ENCODE measurements around the gene BMPR1A.

Gene BMPR1A

GRCh38 chr10:86768412-86769062 lies 12.1 kb downstream of the BMPR1A start:
- DNase-seq: no peak

- DNase-seq: no peak
These were observed 13.6 kb downstream of the BMPR1A start for GRCh38 chr10:86769991-86770390.

- DNase-seq: no peak
These were observed 14.1 kb downstream of the BMPR1A start for GRCh38 chr10:86770412-86770960.

- no peak for DNase-seq
These were observed 17.1 kb downstream of the BMPR1A start for GRCh38 chr10:86773498-86773897.

DNA sequence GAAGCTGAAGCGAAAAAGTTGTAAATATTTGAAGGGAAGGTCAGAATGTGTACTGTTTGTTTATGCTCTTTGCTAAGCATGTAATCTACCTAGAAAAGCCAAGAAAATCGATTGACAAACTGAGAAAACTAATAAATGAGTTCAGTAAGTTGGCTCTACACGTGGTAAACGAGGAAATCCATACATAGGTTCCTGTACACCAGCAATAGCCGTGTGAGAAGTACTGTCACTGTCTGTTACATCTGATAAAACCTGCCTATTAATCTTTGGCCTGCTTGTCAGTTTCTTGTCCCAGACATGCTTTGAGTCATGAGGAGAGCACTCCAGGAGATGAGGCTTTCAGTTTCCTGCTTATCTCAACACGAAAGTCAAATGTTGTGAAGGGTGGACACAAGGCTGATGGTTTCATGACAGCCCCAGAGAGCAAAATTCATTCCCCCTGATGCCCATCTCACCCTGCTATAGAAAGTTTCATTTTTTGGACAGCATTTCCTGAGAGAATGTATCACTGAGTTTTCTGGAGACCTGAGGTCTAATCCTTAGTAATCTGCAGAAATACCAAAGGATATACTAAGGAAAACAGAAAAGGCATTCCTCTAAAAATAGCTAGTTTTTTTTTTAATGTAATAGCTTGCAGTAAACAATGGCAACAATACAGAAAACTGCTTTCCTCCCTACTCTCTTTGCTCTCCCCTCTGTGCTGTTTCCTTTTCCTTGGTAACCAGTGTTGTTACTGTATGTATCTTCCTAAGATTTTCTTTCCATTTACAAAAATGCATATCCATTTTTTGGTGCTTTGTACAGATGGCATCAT lies 18.8 kb downstream of the BMPR1A start:
- DNase-seq: no peak

GRCh38 chr10:86775870-86776180 lies 19.4 kb downstream of the BMPR1A start:
- DNase-seq: no peak

DNA sequence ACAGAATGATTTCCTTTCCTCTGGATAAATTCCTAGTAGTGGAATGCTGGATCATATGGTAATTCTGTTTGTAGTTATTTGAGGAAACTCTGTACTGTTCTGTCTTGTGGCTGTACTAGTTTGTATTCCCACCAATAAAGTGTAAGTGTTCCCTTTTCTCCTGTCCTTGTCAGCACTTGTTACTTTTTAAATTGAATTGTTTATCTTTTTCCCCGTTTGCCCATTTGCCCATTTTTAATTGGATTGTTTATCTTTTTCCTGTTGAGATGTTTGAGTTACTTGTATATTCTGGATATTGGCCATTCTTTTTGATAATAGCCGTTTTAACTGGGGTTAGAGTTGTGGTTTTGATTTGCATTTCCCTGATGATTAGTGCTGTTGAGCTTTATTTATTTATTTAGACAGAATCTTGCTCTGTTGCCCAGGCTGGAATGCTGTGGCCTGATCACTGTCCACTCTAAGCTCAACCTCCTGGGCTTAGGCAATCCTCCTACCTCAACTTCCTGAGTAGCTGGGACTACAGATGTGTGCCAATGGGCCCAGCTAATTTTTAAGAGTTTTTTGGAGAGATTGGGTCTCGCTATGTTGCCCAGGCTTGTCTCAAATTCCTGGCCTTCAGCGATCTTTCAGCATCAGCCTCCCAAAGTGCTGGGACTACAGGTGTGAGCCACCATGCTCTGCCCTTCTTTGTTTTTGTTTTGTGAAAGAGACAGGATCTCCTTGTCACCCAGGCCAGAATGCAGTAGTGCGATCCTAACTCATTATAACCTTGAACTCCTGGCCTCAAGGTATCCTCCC lies 23.0 kb downstream of the BMPR1A start:
- no peak for DNase-seq

- no peak for DNase-seq
These were observed 26.4 kb downstream of the BMPR1A start for GRCh38 chr10:86782701-86783418.

DNA sequence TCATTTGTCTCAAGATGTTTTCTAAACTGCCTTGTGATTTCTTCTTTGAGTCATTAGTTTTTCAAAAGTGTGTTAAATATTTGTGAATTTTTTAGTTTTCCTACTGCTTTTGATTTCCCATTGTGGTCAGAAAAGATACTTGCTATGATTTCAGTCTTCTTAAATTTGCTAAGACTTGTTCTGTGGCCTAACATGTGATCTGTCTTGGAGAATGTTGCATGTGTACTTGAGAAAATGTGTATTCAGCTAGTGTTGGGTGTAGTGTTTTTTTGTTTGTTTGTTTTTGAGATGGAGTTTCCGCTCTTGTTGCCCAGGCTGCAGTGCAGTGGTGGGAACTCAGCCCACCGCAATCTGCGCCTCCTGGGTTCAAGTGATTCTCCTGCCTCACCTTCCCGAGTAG lies 28.6 kb downstream of the BMPR1A start:
- DNase-seq: no peak

DNA sequence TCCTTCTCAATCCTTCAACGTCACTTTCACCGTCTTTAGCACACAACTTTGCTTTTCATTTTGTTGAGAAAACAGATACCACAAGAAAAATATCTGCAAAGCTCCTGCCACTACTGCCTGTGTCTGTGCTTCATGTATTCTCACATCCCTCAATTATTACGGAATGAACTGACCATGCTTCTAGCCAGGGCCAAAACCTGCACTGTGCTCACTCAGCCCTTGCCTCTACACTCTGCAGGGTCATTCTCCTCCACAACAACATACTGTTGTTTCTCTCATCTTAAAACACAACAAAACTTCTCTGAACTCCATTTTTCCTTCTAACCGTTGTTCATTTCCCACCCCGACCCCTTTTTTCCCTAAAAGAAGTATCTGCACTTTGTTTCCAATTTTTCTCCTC lies 29.5 kb downstream of the BMPR1A start:
- DNase-seq: no peak

- DNase-seq: no peak
These were observed 29.9 kb downstream of the BMPR1A start for GRCh38 chr10:86786368-86786767.

- DNase-seq: no peak
These were observed 34.0 kb downstream of the BMPR1A start for GRCh38 chr10:86790394-86790793.

GRCh38 chr10:86792461-86793167 lies 36.2 kb downstream of the BMPR1A start:
- no peak for DNase-seq

GRCh38 chr10:86793696-86794095 lies 37.3 kb downstream of the BMPR1A start:
- no peak for DNase-seq

- DNase-seq: no peak
These were observed 38.9 kb downstream of the BMPR1A start for GRCh38 chr10:86795353-86795752.

- DNase-seq: no peak
These were observed 41.6 kb downstream of the BMPR1A start for GRCh38 chr10:86798025-86798424.

- DNase-seq: no peak
These were observed 42.2 kb downstream of the BMPR1A start for GRCh38 chr10:86798611-86799010.

DNA sequence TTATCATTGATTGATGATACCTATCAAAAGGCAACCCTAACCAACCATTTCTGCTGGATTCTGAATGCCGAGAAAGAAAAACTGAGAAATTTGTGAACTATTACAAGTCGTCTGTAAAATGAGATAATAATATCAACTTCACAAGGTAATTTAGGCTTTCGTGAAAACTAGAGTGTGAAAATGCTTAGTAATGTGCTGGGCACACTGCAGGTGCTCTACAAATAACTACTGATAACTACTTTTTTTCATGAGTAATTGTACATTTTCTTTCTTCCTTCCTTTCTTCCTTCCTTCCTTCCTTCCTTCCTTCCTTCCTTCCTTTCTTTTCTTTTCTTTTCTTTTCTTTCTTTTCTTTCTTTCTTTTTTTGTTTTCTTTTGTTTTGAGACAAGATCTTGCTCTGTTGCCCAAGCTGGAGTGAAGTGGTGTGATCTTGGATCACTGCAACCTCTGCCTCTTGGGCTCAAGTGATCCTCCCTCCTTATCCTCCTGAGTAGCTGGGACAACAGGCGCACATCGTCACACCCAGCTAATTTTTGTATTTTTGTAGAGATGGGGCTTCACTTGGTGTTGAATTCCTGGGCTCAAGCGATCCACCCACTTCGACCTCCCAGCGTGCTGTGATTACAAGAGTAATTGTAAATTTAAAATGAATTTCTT lies 42.9 kb downstream of the BMPR1A start:
- DNase-seq: no peak

DNA sequence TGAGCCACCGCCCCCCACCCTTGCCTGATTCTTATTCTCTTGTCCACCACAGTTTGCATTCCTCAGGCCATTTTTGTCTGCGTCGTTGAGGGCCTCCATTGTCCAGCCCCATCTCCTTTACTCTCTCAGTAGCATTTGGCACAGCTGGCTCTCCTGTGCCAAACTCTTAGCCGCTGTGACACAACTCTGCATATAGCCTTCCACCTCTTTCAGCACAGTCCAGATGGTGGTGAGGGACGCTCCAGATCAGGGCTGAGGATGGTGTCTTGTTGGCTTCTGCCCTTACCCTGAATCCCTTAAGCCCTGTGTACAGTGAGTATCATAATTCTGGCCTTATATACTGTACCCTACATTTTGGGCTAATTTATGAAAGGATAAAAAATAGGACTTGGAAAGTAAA lies 45.6 kb downstream of the BMPR1A start:
- DNase-seq: no peak

- no peak for DNase-seq
These were observed 46.2 kb downstream of the BMPR1A start for GRCh38 chr10:86802473-86803108.

- DNase-seq: no peak
These were observed 46.7 kb downstream of the BMPR1A start for GRCh38 chr10:86803156-86803555.
